ACC112 (cell line): ENCODE results near the gene UEVLD.

Experiments used
- H2AFZ ChIP-seq: fragments of 200-600 bp; sonication (generic); one replicate; pipeline ENCODE4 v1.6.0; 2017; ENCODE audit warnings: antibody characterized with exemption, low read length; ENCODE audit not compliant: unreplicated experiment
- H3K27ac ChIP-seq: fragments of 200-600 bp; sonication (generic); 2 replicates; pipeline ENCODE4 v1.5.1; 2014; ENCODE audit warnings: low read depth, mild to moderate bottlenecking, antibody characterized with exemption, low read length, moderate library complexity
- H3K27me3 ChIP-seq: fragments of 200-600 bp; sonication (generic); 2 replicates; pipeline ENCODE4 v1.6.1; 2014; ENCODE audit warnings: mild to moderate bottlenecking, antibody characterized with exemption, low read length, moderate library complexity, mixed read lengths; ENCODE audit not compliant: insufficient read depth
- H3K36me3 ChIP-seq: fragments of 200-600 bp; sonication (generic); 2 replicates; pipeline ENCODE4 v1.6.1; 2016; ENCODE audit warnings: mild to moderate bottlenecking, antibody characterized with exemption, low read length, moderate library complexity, mixed read lengths; ENCODE audit not compliant: insufficient read depth
- H3K4me1 ChIP-seq: fragments of 200-600 bp; sonication (generic); one replicate; pipeline ENCODE4 v1.6.1; 2016; ENCODE audit warnings: low read length, mixed read lengths; ENCODE audit not compliant: insufficient read depth, unreplicated experiment, control insufficient read depth
- H3K4me3 ChIP-seq: fragments of 200-600 bp; sonication (generic); 2 replicates; pipeline ENCODE4 v1.5.1; 2014; ENCODE audit warnings: mild to moderate bottlenecking, low read depth, low read length
- H3K79me2 ChIP-seq: fragments of 200-600 bp; sonication (generic); one replicate; pipeline ENCODE4 v1.6.0; 2016; ENCODE audit warnings: low read length; ENCODE audit not compliant: control insufficient read depth, unreplicated experiment, insufficient read depth

The UEVLD gene

DNA sequence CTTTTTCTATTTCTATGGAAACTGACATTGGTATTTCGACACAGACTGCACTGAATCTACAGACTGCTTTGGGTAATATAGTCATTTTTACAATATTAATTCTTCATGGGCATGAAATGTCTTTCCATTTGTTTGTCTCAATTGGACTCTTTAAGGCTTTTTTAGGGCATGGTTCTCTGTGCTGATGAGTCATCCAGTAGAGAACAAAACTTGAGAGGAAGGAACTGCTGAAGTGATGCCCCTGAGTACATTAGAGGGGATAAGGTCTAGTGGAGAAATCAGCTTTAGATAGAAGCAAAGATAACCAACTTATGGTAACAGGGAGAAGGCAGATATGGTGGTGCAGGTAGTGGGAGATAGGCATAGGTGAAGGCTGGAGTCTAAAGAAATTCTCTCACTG lies 86.9 kb downstream of the UEVLD start:
- no peaks in the 10 kb centered on the region for H3K79me2 ChIP-seq
- H3K27me3 ChIP-seq, result no peaks in the 10 kb centered on the region
- no peak overlapping the region for H3K27ac ChIP-seq
- H3K36me3 ChIP-seq, result peaks cover 34% of the 10 kb centered on the region
- no peaks in the 10 kb centered on the region for H3K4me1 ChIP-seq
- H2AFZ ChIP-seq, result no peak overlapping the region
- no peak overlapping the region for H3K4me3 ChIP-seq

DNA sequence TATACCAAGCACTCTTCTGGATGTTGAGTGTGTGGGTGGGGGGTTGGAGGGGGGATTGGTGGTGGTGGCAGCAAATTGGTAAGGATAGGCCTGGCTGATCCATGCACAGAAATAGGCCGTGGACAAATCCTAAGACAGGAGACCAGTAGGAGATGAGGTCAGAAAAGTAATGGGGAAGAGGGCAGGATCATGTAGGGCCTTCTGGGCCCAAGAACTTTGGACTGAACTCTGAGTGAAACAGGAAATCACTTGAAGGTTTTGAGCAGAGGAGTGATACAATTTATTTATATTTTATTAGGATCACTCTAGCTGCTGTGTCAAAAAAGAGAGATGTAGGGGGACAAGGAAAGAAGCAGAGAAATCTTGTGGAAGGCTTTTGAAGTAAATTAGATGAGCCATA lies 90.5 kb downstream of the UEVLD start:
- Histone ChIP-seq H3K4me3 (no peak overlapping the region), H3K27me3 (no peaks in the 10 kb centered on the region), H3K79me2 (no peaks in the 10 kb centered on the region), H3K4me1 (no peaks in the 10 kb centered on the region), H2AFZ (no peak overlapping the region), H3K27ac (no peak overlapping the region), H3K36me3 (peaks cover 41% of the 10 kb centered on the region)

DNA sequence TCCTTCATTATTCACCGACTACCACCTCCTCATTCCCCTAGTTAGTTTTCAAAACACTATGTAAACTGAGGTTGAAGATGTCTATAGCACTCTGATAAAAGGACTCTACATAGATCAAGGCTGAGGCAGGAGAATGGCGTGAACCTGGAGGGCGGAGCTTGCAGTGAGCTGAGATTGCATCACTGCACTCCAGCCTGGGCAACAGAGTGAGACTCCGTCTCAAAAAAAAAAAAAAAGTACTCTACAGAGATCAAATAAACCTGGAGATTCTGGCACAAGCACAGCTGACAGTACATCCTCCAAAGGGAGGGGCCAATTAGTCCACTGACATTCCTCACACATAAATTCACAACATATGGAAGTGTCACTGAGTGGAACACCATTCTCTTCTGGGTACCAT lies 92.8 kb downstream of the UEVLD start:
- no peaks in the 10 kb centered on the region for H3K79me2 ChIP-seq
- H2AFZ ChIP-seq, result no peak overlapping the region
- H3K27ac ChIP-seq, result no peak overlapping the region
- H3K27me3 ChIP-seq, result no peaks in the 10 kb centered on the region
- H3K4me3 ChIP-seq, result no peak overlapping the region
- peaks cover 21% of the 10 kb centered on the region for H3K36me3 ChIP-seq
- peaks cover 2% of the 10 kb centered on the region for H3K4me1 ChIP-seq

DNA sequence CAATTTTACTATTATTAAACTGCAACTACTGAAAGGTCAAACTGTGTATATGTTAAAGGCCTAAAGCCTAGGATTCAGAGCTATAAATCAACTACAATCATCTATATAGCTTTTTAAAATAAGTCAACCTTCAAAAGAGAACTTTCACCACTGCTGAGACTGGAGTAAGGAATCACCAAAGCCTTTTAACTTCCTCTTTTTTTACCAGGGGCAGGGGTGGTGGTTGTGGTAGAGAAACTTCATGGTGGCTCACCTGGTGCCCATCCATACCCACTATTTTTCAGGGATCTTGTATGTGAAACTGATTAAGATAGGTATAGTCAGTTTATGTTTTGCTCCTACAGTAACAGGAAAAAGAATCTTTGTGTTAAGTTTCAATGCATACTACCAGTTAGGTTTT lies 93.3 kb downstream of the UEVLD start:
- Histone ChIP-seq H3K27ac (no peak overlapping the region), H3K4me3 (no peak overlapping the region), H3K79me2 (no peaks in the 10 kb centered on the region), H2AFZ (no peak overlapping the region), H3K36me3 (peaks cover 21% of the 10 kb centered on the region), H3K4me1 (peaks cover 2% of the 10 kb centered on the region), H3K27me3 (no peaks in the 10 kb centered on the region)

DNA sequence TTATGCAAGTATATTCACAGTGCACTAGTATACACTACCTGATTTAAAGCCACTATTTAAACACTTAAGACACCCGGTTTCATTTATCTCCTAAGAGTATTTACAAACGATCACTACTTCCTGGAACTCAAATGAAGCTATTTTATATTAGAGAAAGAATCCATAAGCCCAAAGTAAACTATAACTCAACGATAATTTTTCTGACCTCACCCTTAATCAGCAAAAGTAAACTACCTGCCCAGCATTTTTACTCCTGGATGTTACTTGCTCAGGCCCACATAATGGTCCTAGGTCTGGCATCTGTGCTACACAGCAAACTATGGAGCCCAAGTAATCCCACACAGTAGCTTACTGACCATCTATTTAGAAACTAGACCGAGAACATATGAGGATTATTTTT lies 95.2 kb downstream of the UEVLD start:
- no peak overlapping the region for H2AFZ ChIP-seq
- peaks cover 12% of the 10 kb centered on the region; the same call in 1 of the 2 replicates for H3K36me3 ChIP-seq
- no peaks in the 10 kb centered on the region for H3K27me3 ChIP-seq
- no peak overlapping the region for H3K27ac ChIP-seq
- no peaks in the 10 kb centered on the region for H3K79me2 ChIP-seq
- peaks cover 2% of the 10 kb centered on the region for H3K4me1 ChIP-seq
- H3K4me3 ChIP-seq, result no peak overlapping the region

DNA sequence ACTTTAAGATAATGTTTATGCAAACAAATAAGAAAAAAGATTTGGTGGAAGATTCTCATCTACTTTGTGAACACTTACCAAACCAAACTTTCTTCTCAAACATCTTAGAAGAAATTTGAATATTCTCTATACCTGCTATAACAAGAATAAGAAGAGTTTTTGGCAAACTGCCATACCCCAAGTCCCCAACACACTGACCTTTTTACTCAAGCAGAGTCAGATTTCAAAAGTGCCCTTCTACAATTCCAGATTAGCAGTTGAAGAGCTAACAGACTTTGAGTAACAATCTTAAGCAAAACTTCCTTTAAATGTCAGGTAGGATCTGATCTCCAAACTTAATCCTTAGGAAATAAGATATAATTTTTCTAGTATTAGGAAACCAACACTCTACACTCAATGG lies 95.6 kb downstream of the UEVLD start:
- H3K36me3 ChIP-seq, result peaks cover 12% of the 10 kb centered on the region; the same call in 1 of the 2 replicates
- no peak overlapping the region for H3K4me3 ChIP-seq
- H2AFZ ChIP-seq, result no peak overlapping the region
- no peaks in the 10 kb centered on the region for H3K79me2 ChIP-seq
- H3K4me1 ChIP-seq, result peaks cover 2% of the 10 kb centered on the region
- no peaks in the 10 kb centered on the region for H3K27me3 ChIP-seq
- no peak overlapping the region for H3K27ac ChIP-seq

DNA sequence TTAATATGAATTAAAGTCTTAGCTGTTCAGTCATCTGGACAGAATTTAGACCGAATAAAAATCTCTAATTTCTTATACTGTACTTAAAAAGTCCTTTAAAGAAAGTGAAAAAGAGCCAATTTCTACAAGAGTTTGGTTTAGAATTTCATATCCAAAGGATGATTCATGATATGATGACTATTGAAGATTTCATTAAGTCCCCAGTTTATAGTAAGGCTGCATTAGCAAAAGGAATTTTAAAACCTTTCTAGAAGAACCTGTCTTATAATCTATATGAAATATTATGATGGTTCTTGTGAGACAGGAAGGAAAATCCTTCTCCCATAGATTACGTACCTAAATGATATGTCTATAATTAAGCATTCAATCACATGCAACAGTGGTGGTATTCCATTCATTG lies 96.6 kb downstream of the UEVLD start:
- no peaks in the 10 kb centered on the region for H3K79me2 ChIP-seq
- H2AFZ ChIP-seq, result no peak overlapping the region
- H3K27ac ChIP-seq, result no peak overlapping the region
- peaks cover 2% of the 10 kb centered on the region for H3K4me1 ChIP-seq
- no peaks in the 10 kb centered on the region for H3K27me3 ChIP-seq
- peaks cover 18% of the 10 kb centered on the region for H3K36me3 ChIP-seq
- H3K4me3 ChIP-seq, result no peak overlapping the region

DNA sequence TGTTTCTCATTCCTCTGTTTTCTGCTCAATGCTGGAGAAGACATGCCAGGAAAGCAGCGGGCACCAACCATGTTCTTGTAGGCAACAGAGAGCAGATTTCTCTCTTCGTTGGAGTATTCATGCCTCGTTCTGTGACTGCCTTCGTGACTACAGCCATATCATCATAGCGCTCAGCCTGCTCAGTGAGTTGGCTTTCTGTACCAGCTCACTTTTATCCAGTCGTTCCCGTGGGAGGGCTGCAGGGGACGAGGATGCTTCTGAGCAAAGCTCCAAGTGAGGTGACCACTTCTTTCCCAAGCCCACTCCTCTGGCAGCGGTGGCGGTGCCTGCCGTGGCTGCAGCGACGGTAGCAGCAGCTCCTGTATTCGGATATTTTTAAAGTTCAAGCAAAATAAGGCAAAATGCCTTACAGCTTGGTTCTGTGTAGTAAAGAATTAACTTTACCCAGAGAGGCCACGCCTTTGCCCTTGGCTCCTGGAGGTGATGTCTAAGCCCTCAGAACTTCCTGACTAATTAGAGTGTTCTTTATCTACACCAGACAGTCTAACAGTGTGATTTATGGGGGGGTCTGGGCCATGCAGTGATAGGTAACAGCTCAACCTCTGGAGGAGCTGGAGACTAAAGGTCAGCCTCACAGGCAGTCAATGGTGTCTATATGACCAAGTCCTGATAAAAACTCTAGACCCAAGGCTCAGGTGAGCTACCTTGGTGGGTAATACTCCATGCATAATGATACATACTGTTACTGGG lies 97.6 kb downstream of the UEVLD start:
- Histone ChIP-seq H3K27me3 (no peaks in the 10 kb centered on the region), H3K4me3 (no peak overlapping the region), H3K4me1 (peaks cover 2% of the 10 kb centered on the region), H3K27ac (no peak overlapping the region), H3K36me3 (peaks cover 18% of the 10 kb centered on the region), H2AFZ (no peak overlapping the region), H3K79me2 (no peaks in the 10 kb centered on the region)

DNA sequence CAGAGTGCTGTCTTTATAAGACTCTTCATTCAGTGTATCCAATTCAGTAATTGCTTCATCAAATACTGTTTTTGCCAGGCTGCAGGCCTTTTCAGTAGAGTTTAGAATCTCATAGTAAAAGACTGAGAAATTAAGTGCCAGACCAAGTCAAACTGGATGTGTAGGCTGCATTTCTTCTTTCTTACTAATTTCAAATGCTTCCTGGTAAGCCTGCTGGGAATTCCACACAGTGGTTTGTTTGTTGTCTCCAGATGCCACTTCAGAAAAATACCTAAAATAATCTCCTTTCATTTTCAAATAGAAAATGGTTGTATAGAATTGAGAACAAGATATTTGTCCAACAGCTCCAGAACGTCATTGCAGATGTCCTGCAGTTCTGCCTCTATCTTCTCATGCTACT lies 98.2 kb downstream of the UEVLD start:
- peaks cover 2% of the 10 kb centered on the region for H3K4me1 ChIP-seq
- no peak overlapping the region for H3K27ac ChIP-seq
- no peak overlapping the region for H2AFZ ChIP-seq
- H3K27me3 ChIP-seq, result no peaks in the 10 kb centered on the region
- no peak overlapping the region for H3K4me3 ChIP-seq
- peaks cover 18% of the 10 kb centered on the region for H3K36me3 ChIP-seq
- no peaks in the 10 kb centered on the region for H3K79me2 ChIP-seq

DNA sequence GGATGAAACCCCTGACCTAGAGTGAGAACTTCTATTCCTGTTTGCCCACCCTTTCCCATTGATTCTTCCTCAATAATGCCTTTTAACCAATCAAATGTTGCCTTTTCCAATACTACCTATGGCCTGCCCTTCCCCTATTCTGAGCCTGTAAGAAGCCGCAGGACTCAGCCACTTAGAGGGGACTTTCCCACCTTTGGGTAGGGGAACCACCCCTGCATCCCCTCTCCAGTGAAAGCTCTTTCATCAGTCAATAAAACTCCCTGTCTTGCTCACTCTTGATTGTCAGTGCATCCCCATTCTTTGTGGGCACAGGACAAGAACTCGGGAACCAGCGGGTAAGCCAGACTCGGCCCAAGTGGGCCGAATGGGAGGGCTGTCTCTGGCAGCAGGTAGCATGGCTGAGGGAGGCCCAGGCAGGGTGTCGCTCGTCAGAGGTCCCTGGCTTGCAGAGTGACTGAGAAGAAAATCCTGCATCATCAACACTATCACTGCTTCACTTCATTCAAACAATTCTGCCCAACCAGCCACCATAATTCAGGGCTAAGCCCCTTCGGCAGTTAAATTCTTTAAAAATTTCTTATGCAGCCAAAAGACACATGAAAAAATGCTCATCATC lies 102.5 kb downstream of the UEVLD start:
- peaks cover 28% of the 10 kb centered on the region; the same call in 1 of the 2 replicates for H3K36me3 ChIP-seq

More for the DNA sequence above, 102.5 kb downstream of the UEVLD start:
- no peak overlapping the region for H3K27ac ChIP-seq
- no peak overlapping the region for H3K4me3 ChIP-seq
- no peak overlapping the region for H2AFZ ChIP-seq
- no peaks in the 10 kb centered on the region for H3K79me2 ChIP-seq
- H3K27me3 ChIP-seq, result no peaks in the 10 kb centered on the region
- no peaks in the 10 kb centered on the region for H3K4me1 ChIP-seq
